HCT116 (cell line): ENCODE results near the gene NBDY. TPM values are rescaled to one million over a fixed set of nuclear protein-coding genes. Genes with fewer than 3 reads are reported as not detected.

Experiments used
- ATAC-seq: fragments of 200-7000 bp; cut with Tn5 transposase; 2 replicates; pipeline ENCODE4 v1.9.1; 2020; ENCODE audit warnings: mild to moderate bottlenecking, moderate library complexity
- BruUV-seq: library from RNA; stranded (reverse); fragments of 400-500 nt; replicated peaks from 2 replicates; lab custom pipeline; 2021; lab: Mats Ljungman, UMichigan
- CTCF ChIA-PET: fragments of 300-600 bp; sonication (Branson Sonifier 250); formaldehyde crosslinking; loops from one replicate; lab custom pipeline; 2021; ENCODE audit warnings: antibody characterized with exemption; lab: Charles Lee
- POLR2A ChIA-PET: fragments of 300-600, 350-600 bp; sonication (Branson Sonifier 250); formaldehyde crosslinking; loops from one replicate; lab custom pipeline; 2021; ENCODE audit warnings: antibody characterized with exemption; lab: Charles Lee
- RAD21 ChIA-PET, 2 experiments: fragments of 300-600 bp; sonication (Branson Sonifier 250); formaldehyde crosslinking; loops; one replicate each; lab custom pipeline; 2023; ENCODE audit warnings: low total read pairs in 2 of 2; ENCODE audit not compliant: uncharacterized antibody in 2 of 2, unreplicated experiment in 2 of 2, low non-redundant PET in 1 of 2; lab: Charles Lee
- DNase-seq: peaks from one replicate; pipeline ENCODE4 v3.0.0-alpha.2; 2010; ENCODE audit warnings: low read depth, low spot score
- H2AFZ ChIP-seq: fragments of 200-600 bp; shearing (Covaris generic), sonication (generic); 2 replicates; pipeline ENCODE4 v1.6.1; 2017; ENCODE audit warnings: low read depth, mixed run types, mixed read lengths, antibody characterized with exemption, low read length; ENCODE audit not compliant: poor library complexity, severe bottlenecking
- H3K27ac ChIP-seq: 2 replicates; pipeline ENCODE4 v1.5.1; 2012; ENCODE audit warnings: low read depth, low read length
- H3K27me3 ChIP-seq: fragments of 200-600 bp; sonication (generic); 2 replicates; pipeline ENCODE4 v1.6.1; 2016; ENCODE audit warnings: mixed run types, low read length, mixed read lengths; ENCODE audit not compliant: insufficient read depth
- H3K36me3 ChIP-seq, 2 experiments: fragments of 200-500 bp in 1 of 2; fragments of 200-600 bp in 1 of 2; sonication (Bioruptor generic) in 1 of 2; sonication (generic) in 1 of 2; 2 replicates each; pipeline versions ENCODE4 v1.5.1 to v1.6.1; 2014 to 2016; ENCODE audit warnings: low read length in 2 of 2, inconsistent platforms in 1 of 2, mixed read lengths in 1 of 2, mixed run types in 1 of 2; ENCODE audit not compliant: insufficient read depth in 2 of 2, control insufficient read depth in 1 of 2
- H3K4me1 ChIP-seq, 2 experiments: fragments of 200-600 bp in 1 of 2; sonication (generic) in 1 of 2; 2 replicates each; pipeline versions ENCODE4 v1.5.1 to v1.6.1; 2012 to 2017; ENCODE audit warnings: low read length in 2 of 2, inconsistent platforms in 1 of 2, mild to moderate bottlenecking in 1 of 2, mixed read lengths in 1 of 2, mixed run types in 1 of 2, moderate library complexity in 1 of 2; ENCODE audit not compliant: insufficient read depth in 2 of 2, control insufficient read depth in 1 of 2
- H3K4me2 ChIP-seq: fragments of 200-600 bp; sonication (generic); 2 replicates; pipeline ENCODE4 v1.6.1; 2017; ENCODE audit warnings: mixed run types, low read length, mixed read lengths
- H3K4me3 ChIP-seq, 2 experiments: fragments of 200-600 bp in 1 of 2; sonication (generic) in 1 of 2; replicated peaks in 1 of 2; 2 replicates each; pipeline ENCODE4 v1.5.1; 2011 to 2016; ENCODE audit warnings: low read length in 2 of 2, control low read depth in 1 of 2, low read depth in 1 of 2, mild to moderate bottlenecking in 1 of 2, mixed read lengths in 1 of 2, mixed run types in 1 of 2
- H3K79me2 ChIP-seq: fragments of 200-600 bp; sonication (generic); 2 replicates; pipeline ENCODE4 v1.6.1; 2017; ENCODE audit warnings: mild to moderate bottlenecking, mixed run types, low read length, moderate library complexity, mixed read lengths; ENCODE audit not compliant: insufficient read depth
- H3K9ac ChIP-seq: fragments of 200-600 bp; sonication (generic); 2 replicates; pipeline ENCODE4 v1.6.1; 2016; ENCODE audit warnings: low read length, mixed read lengths
- H3K9me2 ChIP-seq: fragments of 200-600 bp; sonication (generic), shearing (Covaris generic); 2 replicates; pipeline ENCODE4 v1.6.1; 2017; ENCODE audit warnings: mixed run types, mild to moderate bottlenecking, moderate library complexity; ENCODE audit not compliant: insufficient read depth
- H3K9me3 ChIP-seq, 2 experiments: fragments of 200-500 bp in 1 of 2; fragments of 200-600 bp in 1 of 2; sonication (Bioruptor generic) in 1 of 2; sonication (generic) in 1 of 2; 2 replicates each; pipeline ENCODE4 v1.6.1; 2014 to 2017; ENCODE audit warnings: low read length in 2 of 2, mixed read lengths in 2 of 2, inconsistent platforms in 1 of 2, low read depth in 1 of 2, mild to moderate bottlenecking in 1 of 2, mixed run types in 1 of 2, moderate library complexity in 1 of 2; ENCODE audit not compliant: control insufficient read depth in 1 of 2, insufficient read depth in 1 of 2
- H4K20me1 ChIP-seq: fragments of 200-600 bp; sonication (generic), shearing (Covaris generic); 2 replicates; pipeline ENCODE4 v1.6.1; 2017; ENCODE audit warnings: mixed run types, mild to moderate bottlenecking, moderate library complexity; ENCODE audit not compliant: insufficient read depth
- CBX3 ChIP-seq: IDR thresholded peaks from 2 replicates; pipeline ENCODE4 v1.6.1; 2012; ENCODE audit warnings: low read depth
- EZH2phosphoT487 ChIP-seq: fragments of 200-600 bp; IDR thresholded peaks from 2 replicates; pipeline ENCODE4 v1.6.1; 2018; ENCODE audit warnings: antibody characterized with exemption, borderline replicate concordance
- JUND ChIP-seq: IDR thresholded peaks from 2 replicates; pipeline ENCODE4 v1.6.1; 2012
- RAD21 ChIP-seq: IDR thresholded peaks from 2 replicates; pipeline ENCODE4 v1.6.1; 2012; ENCODE audit warnings: low read depth, mild to moderate bottlenecking
- SIN3A ChIP-seq: IDR thresholded peaks from 2 replicates; pipeline ENCODE4 v1.6.1; 2012; ENCODE audit warnings: low read depth
- TCF7L2 ChIP-seq: IDR thresholded peaks from 2 replicates; pipeline ENCODE4 v1.7.0; 2011; ENCODE audit warnings: borderline replicate concordance, inconsistent platforms; ENCODE audit not compliant: insufficient read depth, insufficient read length; ENCODE audit errors: extremely low read depth
- ZFX ChIP-seq: fragments of 450-650 bp; IDR thresholded peaks from 2 replicates; pipeline ENCODE4 v1.6.1; 2017
- ZNF274 ChIP-seq: fragments of 200-500 bp; sonication (Bioruptor generic); IDR thresholded peaks from 2 replicates; pipeline ENCODE4 v1.6.1; 2014; ENCODE audit warnings: mild to moderate bottlenecking, low read depth, low read length, inconsistent platforms
- intact Hi-C: fragments of 100-400 bp; cut with micrococcal nuclease; formaldehyde crosslinking; loops from 2 replicates; pipeline ENCODE4 v1.10.0; 2022
- total RNA-seq: library from RNA; stranded (reverse); gene quantifications from one replicate; pipeline ENCODE4 v1.2.1, GENCODE V29; 2021; ENCODE audit not compliant: unreplicated experiment
- TF ChIP-seq, protein P1 (sequence below): IDR thresholded peaks from 2 replicates; pipeline ENCODE4 v1.6.1; 2012; ENCODE audit warnings: low read depth
- TF ChIP-seq, protein P2 (sequence below): IDR thresholded peaks from 2 replicates; pipeline ENCODE4 v1.6.1; 2011; ENCODE audit warnings: mild to moderate bottlenecking, low read length, moderate library complexity; ENCODE audit not compliant: insufficient replicate concordance; ENCODE audit errors: extremely low read depth

Gene NBDY
- total RNA-seq, 1 experiment from 2014 or later, result 65.6 TPM

GRCh38 chrX:56804867-56805266 lies 75.8 kb downstream of the NBDY start:
- no peaks in the 10 kb centered on the region for H3K9me3 ChIP-seq
- BruUV-seq, result no TSS peak
- no peaks in the 10 kb centered on the region for H3K27me3 ChIP-seq
- H3K4me3 ChIP-seq, result no peak overlapping the region
- ChIA-PET POLR2A (no interaction called here), RAD21 (no interaction called here), CTCF (no interaction called here)
- no peak for ATAC-seq
- intact Hi-C loops, result no loop called here
- DNase-seq, result no peak
- no peaks in the 10 kb centered on the region for H4K20me1 ChIP-seq
- H3K4me1 ChIP-seq, result no peaks in the 10 kb centered on the region
- TF ChIP-seq, protein P1, sequence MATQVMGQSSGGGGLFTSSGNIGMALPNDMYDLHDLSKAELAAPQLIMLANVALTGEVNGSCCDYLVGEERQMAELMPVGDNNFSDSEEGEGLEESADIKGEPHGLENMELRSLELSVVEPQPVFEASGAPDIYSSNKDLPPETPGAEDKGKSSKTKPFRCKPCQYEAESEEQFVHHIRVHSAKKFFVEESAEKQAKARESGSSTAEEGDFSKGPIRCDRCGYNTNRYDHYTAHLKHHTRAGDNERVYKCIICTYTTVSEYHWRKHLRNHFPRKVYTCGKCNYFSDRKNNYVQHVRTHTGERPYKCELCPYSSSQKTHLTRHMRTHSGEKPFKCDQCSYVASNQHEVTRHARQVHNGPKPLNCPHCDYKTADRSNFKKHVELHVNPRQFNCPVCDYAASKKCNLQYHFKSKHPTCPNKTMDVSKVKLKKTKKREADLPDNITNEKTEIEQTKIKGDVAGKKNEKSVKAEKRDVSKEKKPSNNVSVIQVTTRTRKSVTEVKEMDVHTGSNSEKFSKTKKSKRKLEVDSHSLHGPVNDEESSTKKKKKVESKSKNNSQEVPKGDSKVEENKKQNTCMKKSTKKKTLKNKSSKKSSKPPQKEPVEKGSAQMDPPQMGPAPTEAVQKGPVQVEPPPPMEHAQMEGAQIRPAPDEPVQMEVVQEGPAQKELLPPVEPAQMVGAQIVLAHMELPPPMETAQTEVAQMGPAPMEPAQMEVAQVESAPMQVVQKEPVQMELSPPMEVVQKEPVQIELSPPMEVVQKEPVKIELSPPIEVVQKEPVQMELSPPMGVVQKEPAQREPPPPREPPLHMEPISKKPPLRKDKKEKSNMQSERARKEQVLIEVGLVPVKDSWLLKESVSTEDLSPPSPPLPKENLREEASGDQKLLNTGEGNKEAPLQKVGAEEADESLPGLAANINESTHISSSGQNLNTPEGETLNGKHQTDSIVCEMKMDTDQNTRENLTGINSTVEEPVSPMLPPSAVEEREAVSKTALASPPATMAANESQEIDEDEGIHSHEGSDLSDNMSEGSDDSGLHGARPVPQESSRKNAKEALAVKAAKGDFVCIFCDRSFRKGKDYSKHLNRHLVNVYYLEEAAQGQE, result no peak
- TF ChIP-seq CBX3 (no peak), JUND (no peak), ZFX (no peak)
- H3K27ac ChIP-seq, result no peak overlapping the region
- no peak overlapping the region for H3K9ac ChIP-seq
- no peaks in the 10 kb centered on the region for H3K9me2 ChIP-seq
- no peaks in the 10 kb centered on the region for H3K36me3 ChIP-seq
- no peaks in the 10 kb centered on the region for H3K79me2 ChIP-seq
- H3K4me2 ChIP-seq, result no peak overlapping the region
- H2AFZ ChIP-seq, result no peak overlapping the region

GRCh38 chrX:56805399-56805798 lies 76.4 kb downstream of the NBDY start:
- no TSS peak for BruUV-seq
- CTCF ChIA-PET, result no interaction called here
- DNase-seq, result no peak
- Histone ChIP-seq H3K9me2 (no peaks in the 10 kb centered on the region), H3K9ac (no peak overlapping the region), H3K9me3 (no peaks in the 10 kb centered on the region), H3K27me3 (no peaks in the 10 kb centered on the region), H3K36me3 (no peaks in the 10 kb centered on the region), H3K4me1 (no peaks in the 10 kb centered on the region), H3K79me2 (no peaks in the 10 kb centered on the region), H3K27ac (no peak overlapping the region), H3K4me2 (no peak overlapping the region), H2AFZ (no peak overlapping the region), H3K4me3 (no peak overlapping the region), H4K20me1 (no peaks in the 10 kb centered on the region)
- RAD21 ChIA-PET, result no interaction called here
- no peak for ATAC-seq
- POLR2A ChIA-PET, result no interaction called here
- intact Hi-C loops, result no loop called here
- TF ChIP-seq ZFX, result no peak
- TF ChIP-seq ZNF274, result no peak
- no peak for TF ChIP-seq EZH2phosphoT487
- TF ChIP-seq RAD21, result no peak
- TF ChIP-seq, protein P1, result no peak
- TF ChIP-seq SIN3A, result no peak
- TF ChIP-seq TCF7L2, result no peak
- TF ChIP-seq CBX3, result no peak
- TF ChIP-seq, protein P2, sequence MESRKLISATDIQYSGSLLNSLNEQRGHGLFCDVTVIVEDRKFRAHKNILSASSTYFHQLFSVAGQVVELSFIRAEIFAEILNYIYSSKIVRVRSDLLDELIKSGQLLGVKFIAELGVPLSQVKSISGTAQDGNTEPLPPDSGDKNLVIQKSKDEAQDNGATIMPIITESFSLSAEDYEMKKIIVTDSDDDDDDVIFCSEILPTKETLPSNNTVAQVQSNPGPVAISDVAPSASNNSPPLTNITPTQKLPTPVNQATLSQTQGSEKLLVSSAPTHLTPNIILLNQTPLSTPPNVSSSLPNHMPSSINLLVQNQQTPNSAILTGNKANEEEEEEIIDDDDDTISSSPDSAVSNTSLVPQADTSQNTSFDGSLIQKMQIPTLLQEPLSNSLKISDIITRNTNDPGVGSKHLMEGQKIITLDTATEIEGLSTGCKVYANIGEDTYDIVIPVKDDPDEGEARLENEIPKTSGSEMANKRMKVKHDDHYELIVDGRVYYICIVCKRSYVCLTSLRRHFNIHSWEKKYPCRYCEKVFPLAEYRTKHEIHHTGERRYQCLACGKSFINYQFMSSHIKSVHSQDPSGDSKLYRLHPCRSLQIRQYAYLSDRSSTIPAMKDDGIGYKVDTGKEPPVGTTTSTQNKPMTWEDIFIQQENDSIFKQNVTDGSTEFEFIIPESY, result no peak
